Measurements from ENCODE around the gene PLVAP. TPM values are rescaled to one million over a fixed set of nuclear protein-coding genes. Genes with fewer than 3 reads are reported as not detected.

Gene PLVAP
- total RNA-seq, 1 experiment from 2014 or later: 0.08 TPM

DNA sequence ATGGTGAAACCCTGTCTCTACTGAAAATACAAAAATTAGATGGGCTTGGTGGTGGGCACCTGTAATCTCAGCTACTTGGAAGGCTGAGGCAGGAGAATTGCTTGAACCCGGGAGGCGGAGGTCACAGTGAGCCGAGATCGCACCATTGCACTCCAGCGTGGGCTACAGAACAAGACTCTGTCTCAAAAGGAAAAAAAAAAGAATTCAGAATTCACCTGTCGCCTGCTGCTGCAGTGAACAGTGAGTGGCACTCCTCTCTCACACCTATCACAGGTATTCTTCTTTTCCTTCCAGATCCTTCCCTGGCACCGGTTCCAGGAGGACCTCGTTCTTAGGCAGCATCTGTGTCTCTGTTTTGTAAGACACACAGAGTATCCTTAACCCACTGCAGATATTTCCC lies 37.0 kb upstream of the PLVAP start:
- POLR2A ChIA-PET: no interaction called here
- BruUV-seq (replicated peaks): no TSS peak
- Histone ChIP-seq H3K9me3 (ENCODE audit: control insufficient read depth, insufficient read depth, low read depth, low read length) (no peaks in the 10 kb centered on the region), H3K27ac (ENCODE audit: low read length) (no peak overlapping the region), H3K4me1 (ENCODE audit: control insufficient read depth, insufficient read depth, low read length) (peaks cover 5% of the 10 kb centered on the region; the same call in 1 of the 2 replicates), H3K4me3 (ENCODE audit: low read depth in 2 of 2, low read length in 2 of 2) (no peak overlapping the region), H3K36me3 (ENCODE audit: control insufficient read depth, insufficient read depth, low read length) (no peaks in the 10 kb centered on the region), H3K27me3 (ENCODE audit: control insufficient read depth, insufficient read depth, low read length) (no peaks in the 10 kb centered on the region)
- ATAC-seq (no peak), DNase-seq (ENCODE audit: low read depth, low spot score) (no peak)
- CTCF ChIA-PET: interaction anchor here (0.6 kb wide), 1 partner anchor 51 kb away, joined by 3 read pairs; no protein-coding TSS in a partner anchor
- TF ChIP-seq TCF7L2 (IDR thresholded peaks at IDR 0.05; ENCODE audit: low read depth, low read length) (no peak), SIN3A (IDR thresholded peaks at IDR 0.05; ENCODE audit: borderline replicate concordance, insufficient read depth, low read depth, low read length) (no peak), POLR2AphosphoS5 (IDR thresholded peaks at IDR 0.05; ENCODE audit: low read depth, low read length) (no peak)
- TF ChIP-seq, protein P1, sequence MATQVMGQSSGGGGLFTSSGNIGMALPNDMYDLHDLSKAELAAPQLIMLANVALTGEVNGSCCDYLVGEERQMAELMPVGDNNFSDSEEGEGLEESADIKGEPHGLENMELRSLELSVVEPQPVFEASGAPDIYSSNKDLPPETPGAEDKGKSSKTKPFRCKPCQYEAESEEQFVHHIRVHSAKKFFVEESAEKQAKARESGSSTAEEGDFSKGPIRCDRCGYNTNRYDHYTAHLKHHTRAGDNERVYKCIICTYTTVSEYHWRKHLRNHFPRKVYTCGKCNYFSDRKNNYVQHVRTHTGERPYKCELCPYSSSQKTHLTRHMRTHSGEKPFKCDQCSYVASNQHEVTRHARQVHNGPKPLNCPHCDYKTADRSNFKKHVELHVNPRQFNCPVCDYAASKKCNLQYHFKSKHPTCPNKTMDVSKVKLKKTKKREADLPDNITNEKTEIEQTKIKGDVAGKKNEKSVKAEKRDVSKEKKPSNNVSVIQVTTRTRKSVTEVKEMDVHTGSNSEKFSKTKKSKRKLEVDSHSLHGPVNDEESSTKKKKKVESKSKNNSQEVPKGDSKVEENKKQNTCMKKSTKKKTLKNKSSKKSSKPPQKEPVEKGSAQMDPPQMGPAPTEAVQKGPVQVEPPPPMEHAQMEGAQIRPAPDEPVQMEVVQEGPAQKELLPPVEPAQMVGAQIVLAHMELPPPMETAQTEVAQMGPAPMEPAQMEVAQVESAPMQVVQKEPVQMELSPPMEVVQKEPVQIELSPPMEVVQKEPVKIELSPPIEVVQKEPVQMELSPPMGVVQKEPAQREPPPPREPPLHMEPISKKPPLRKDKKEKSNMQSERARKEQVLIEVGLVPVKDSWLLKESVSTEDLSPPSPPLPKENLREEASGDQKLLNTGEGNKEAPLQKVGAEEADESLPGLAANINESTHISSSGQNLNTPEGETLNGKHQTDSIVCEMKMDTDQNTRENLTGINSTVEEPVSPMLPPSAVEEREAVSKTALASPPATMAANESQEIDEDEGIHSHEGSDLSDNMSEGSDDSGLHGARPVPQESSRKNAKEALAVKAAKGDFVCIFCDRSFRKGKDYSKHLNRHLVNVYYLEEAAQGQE (IDR thresholded peaks at IDR 0.05; ENCODE audit: insufficient read depth in 1 of 2, low read depth in 2 of 2, low read length in 1 of 2): no peak
- TF ChIP-seq, protein P2, sequence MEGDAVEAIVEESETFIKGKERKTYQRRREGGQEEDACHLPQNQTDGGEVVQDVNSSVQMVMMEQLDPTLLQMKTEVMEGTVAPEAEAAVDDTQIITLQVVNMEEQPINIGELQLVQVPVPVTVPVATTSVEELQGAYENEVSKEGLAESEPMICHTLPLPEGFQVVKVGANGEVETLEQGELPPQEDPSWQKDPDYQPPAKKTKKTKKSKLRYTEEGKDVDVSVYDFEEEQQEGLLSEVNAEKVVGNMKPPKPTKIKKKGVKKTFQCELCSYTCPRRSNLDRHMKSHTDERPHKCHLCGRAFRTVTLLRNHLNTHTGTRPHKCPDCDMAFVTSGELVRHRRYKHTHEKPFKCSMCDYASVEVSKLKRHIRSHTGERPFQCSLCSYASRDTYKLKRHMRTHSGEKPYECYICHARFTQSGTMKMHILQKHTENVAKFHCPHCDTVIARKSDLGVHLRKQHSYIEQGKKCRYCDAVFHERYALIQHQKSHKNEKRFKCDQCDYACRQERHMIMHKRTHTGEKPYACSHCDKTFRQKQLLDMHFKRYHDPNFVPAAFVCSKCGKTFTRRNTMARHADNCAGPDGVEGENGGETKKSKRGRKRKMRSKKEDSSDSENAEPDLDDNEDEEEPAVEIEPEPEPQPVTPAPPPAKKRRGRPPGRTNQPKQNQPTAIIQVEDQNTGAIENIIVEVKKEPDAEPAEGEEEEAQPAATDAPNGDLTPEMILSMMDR (IDR thresholded peaks at IDR 0.05): no peak
- intact Hi-C loops (cut with micrococcal nuclease; ENCODE audit: unreplicated experiment) (no loop called here), in situ Hi-C loops (cut with HindIII; ENCODE audit: low pct_unique_long_range_greater_than_20kb, low sequenced_read_pairs) (no loop called here)

DNA sequence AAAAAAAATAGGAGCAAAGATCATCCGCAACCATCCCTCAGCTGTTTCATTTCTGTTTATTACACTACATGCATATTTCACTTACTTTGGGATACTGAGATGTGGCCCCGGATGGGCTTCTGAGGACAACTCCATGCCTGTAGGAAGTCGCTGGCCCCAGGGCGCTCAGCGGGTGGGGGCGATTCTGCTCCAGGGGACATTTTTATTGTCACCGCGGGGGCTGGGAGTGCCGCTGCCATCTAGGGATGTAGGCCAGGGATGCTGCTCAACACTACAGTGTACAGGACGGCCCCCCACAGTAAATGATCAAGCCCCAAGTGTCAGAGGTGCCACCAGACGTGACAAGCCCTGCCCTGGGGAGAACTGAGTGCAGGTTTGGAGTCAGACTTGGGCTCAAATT lies 34.7 kb upstream of the PLVAP start:
- H3K4me1 ChIP-seq (ENCODE audit: control insufficient read depth, insufficient read depth, low read length): no peaks in the 10 kb centered on the region
- no peak overlapping the region for H3K27ac ChIP-seq (ENCODE audit: low read length)
- TF ChIP-seq POLR2AphosphoS5 (IDR thresholded peaks at IDR 0.05; ENCODE audit: low read depth, low read length) (no peak), SIN3A (IDR thresholded peaks at IDR 0.05; ENCODE audit: borderline replicate concordance, insufficient read depth, low read depth, low read length) (no peak), TCF7L2 (IDR thresholded peaks at IDR 0.05; ENCODE audit: low read depth, low read length) (no peak)
- TF ChIP-seq, protein P1 (IDR thresholded peaks at IDR 0.05; ENCODE audit: insufficient read depth in 1 of 2, low read depth in 2 of 2, low read length in 1 of 2): no peak
- TF ChIP-seq, protein P2 (IDR thresholded peaks at IDR 0.05): no peak
- in situ Hi-C loops (cut with HindIII; ENCODE audit: low pct_unique_long_range_greater_than_20kb, low sequenced_read_pairs): no loop called here
- ATAC-seq (no peak), DNase-seq (ENCODE audit: low read depth, low spot score) (no peak)
- no peaks in the 10 kb centered on the region for H3K9me3 ChIP-seq (ENCODE audit: control insufficient read depth, insufficient read depth, low read depth, low read length)
- no peak overlapping the region for H3K4me3 ChIP-seq (ENCODE audit: low read depth in 2 of 2, low read length in 2 of 2)
- intact Hi-C loops (cut with micrococcal nuclease; ENCODE audit: unreplicated experiment): no loop called here
- H3K27me3 ChIP-seq (ENCODE audit: control insufficient read depth, insufficient read depth, low read length): no peaks in the 10 kb centered on the region
- POLR2A ChIA-PET: no interaction called here
- CTCF ChIA-PET: interaction anchor here (0.7 kb wide), 1 partner anchor 57 kb away, joined by 3 read pairs; no protein-coding TSS in a partner anchor
- no TSS peak for BruUV-seq (replicated peaks)
- H3K36me3 ChIP-seq (ENCODE audit: control insufficient read depth, insufficient read depth, low read length): no peaks in the 10 kb centered on the region
